Measurements from ENCODE around the gene SOS1.
"Not testable (repeated sequence)": the region's sequence is repeated elsewhere in the genome, so short reads cannot be mapped to it uniquely, and the experiment has no call there.

SOS1 gene

DNA sequence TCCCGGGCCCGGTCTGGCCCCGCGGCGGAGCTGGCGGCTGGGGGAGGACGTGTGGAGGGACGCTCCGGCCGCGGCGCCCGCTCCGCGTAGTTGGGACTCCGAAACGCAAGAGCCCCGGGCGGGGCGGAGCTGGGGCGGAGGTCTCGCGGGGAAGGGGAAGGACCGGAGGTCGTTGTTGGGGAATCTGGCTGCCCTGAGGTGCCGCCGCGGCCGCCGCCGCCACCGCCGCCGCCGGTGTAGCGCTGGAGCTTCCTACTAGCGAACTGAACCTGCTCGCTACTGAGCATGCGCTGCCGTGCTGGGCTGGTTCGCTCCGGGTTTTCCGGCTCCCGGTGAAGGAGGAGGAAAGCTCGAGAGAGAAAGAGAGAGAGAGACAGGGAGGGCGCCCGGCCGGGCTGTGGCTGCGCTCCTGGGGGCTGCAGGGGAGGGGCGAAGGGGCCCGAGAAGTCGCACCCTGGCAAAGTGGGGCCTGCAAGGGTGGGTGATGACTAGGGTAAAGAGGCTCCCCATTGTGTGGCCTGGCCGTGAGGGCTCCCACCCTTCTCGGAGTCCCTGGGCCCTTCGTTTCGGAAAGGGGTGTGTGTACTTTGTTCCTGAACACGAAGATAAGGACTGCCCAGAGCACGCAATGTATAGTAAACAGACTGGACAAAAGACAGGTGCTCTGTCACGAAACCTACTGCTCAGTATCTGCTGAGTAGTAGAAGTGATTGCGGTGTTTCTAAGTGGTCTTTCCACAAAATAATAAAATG is at the start of gene SOS1:
Gene SOS1, minus strand, starts transcription at position 281 of the 752 bp plus-strand sequence. CDS start 629 bp downstream, outside the sequence.
- peak; percentile 90 to 96 for DNase-seq

DNA sequence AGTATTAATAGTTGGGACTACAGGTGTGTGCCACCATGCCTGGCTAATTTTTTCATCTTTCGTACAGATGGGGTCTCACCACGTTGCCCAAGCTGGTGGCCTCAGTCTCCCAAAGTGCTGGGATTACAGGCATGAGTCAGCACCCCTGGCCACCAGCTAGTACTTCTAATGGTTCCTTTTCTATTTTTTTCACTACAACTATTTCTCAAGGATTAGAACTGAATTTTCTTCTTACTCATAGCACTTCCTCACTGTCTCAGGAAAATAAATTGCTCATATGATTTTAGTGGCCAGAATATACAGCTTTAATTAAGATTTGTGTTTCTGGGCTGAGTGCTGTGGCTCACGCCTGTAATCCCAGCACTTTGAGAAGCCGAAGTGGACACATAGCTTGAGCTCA is 43.2 kb upstream of the SOS1 start:
- peak; percentile 48 to 51 for DNase-seq

- DNase-seq: no peak
These were observed 40.1 kb upstream of the SOS1 start for GRCh38 chr2:39160982-39161381.

GRCh38 chr2:39159283-39159682 is 38.4 kb upstream of the SOS1 start:
- DNase-seq: no peak

DNA sequence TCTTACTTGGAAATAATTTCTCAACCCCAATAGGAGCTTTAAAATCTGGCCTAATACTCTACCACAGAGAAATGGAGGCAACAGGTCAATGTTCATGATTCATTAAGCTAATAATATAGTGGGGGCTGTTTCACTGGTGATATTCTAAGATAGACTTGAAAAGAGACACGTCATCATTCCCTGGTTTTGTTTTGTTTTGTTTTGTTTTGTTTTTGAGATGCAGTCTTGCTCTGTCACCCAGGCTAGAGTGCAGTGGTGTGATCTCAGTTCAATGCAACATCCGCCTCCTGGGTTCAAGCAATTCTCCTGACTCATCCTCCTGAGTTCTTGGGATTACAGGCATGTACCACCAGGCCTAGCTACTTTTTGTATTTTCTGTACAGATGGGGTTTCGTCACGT is 37.5 kb upstream of the SOS1 start:
- DNase-seq: no peak

- no peak for DNase-seq
These were observed 36.0 kb upstream of the SOS1 start for GRCh38 chr2:39156846-39157245.

DNA sequence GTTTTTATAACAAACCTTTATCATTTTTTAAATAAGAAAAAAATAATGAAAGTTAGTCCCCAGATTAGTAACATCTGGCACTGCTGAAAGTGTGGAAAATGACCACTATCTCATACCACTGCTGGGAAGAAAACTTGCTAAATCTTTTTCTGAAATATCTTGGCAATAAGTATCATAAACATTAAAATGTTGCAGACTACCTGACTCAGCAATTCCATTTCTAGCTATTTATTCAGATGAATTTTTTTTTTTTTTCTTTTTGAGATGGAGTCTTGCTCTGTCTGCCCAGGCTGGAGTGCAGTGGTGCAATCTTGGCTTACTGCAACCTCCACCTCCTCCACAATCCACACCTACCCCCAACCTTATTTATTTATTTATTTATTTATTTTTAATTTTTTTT is 35.3 kb upstream of the SOS1 start:
- DNase-seq: no peak

DNA sequence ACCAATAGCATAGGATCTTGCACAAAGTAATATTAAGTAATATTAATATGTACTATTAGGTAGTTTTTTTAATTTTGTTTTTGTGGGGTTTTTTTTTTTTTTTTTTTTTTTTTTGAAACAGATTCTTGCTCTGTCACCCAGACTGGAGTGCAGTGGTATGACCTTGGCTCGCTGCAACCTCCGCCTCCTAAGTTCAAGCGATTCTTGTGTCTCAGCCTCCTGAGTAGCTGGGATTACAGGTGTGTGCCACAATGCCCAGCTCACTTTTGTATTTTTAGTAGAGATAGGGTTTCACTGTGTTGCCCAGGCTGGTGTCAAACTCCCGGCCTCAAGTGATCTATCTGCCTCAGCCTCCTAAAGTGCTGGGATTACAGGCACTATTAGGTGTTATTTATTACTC is 34.7 kb upstream of the SOS1 start:
- DNase-seq: not testable (repeated sequence)

GRCh38 chr2:39154944-39155343 is 34.1 kb upstream of the SOS1 start:
- DNase-seq: no peak

GRCh38 chr2:39153312-39153711 is 32.5 kb upstream of the SOS1 start:
- DNase-seq: no peak

DNA sequence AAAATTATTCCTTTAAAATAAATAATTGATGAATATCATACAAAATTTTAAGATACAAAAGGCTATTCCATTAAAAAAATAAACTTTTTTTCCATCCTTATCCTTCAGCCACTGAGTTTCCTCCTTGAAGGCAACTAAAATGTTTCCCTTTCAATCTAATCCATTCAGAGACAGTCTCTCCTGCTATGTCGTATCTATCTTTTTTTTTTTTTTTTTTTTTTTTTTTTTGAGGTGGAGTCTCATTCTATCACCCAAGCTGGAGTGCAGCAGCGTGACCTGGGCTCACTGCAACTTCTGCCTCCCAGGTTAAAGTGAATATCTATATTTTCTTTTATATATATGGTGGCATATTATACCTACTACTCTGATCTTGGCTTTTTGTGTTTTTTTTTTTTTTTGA is 31.7 kb upstream of the SOS1 start:
- DNase-seq: no peak

GRCh38 chr2:39150890-39151497 is 30.1 kb upstream of the SOS1 start:
- DNase-seq: no peak

DNA sequence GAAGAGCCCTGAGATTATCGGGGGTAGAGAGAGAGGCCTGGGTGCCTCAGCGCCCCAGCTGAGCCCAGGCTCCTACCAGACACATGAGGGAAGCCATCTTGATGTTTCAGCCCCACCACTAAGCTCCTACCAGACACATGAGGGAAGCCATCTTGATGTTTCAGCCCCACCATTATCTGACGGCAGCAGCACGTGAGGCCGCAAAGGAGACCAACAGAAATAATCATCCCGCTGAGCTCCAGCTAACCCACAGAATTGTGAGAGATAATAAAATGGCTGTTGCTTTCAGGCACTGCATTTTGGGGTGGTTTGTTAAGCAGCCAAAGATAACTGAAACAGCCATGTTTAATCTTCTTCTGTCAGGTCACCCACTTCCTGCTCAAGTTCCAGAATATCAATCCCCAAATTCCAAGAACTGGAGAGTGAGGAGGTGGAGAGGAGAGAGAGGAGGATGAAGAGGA is 29.3 kb upstream of the SOS1 start:
- no peak for DNase-seq

DNA sequence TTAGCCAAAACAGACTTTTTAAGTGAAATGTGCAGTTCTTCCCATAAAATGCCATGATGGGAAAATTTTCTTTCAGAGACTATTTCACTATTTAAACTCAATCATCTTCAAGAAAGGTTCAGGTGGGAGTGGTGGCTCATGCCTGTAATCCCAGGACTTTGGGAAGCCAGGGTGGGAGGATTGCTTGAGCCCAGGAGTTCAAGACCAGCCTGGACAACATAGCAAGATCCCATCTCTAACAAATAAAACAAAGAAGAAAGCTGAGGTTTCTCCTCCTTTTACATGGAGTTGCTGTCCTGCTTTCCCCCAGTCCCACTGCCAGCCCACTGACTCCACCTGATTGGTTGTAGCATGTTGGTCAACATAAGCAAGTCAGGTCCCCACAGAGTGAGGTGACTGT is 25.8 kb upstream of the SOS1 start:
- no peak for DNase-seq

- no peak for DNase-seq
These were observed 25.1 kb upstream of the SOS1 start for GRCh38 chr2:39145906-39146421.

GRCh38 chr2:39144416-39144815 is 23.6 kb upstream of the SOS1 start:
- peak; percentile 32 to 53 for DNase-seq

GRCh38 chr2:39142904-39143605 is 22.2 kb upstream of the SOS1 start:
- peak in 1 of 2 donors; percentile 53 for DNase-seq

GRCh38 chr2:39141334-39142271 is 20.8 kb upstream of the SOS1 start:
- peak; percentile 89 to 91 for DNase-seq

DNA sequence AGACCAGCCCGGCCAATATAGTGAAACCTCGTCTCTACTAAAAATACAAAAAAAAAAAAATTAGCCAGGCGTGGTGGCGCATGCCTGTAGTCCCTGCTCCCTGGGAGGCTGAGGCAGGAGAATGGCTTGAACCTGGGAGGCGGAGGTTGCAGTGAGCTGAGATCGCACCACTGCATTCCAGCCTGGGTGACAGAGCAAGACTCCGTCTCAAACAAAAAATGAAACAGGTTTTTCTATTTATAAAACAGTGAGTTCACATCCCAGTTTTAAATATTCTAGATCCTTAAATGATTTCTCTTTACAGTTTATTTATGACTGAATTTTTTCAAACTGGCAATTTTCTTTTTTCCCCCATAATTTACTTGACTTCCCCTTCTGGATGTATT is 20.1 kb upstream of the SOS1 start:
- not testable (repeated sequence) for DNase-seq

DNA sequence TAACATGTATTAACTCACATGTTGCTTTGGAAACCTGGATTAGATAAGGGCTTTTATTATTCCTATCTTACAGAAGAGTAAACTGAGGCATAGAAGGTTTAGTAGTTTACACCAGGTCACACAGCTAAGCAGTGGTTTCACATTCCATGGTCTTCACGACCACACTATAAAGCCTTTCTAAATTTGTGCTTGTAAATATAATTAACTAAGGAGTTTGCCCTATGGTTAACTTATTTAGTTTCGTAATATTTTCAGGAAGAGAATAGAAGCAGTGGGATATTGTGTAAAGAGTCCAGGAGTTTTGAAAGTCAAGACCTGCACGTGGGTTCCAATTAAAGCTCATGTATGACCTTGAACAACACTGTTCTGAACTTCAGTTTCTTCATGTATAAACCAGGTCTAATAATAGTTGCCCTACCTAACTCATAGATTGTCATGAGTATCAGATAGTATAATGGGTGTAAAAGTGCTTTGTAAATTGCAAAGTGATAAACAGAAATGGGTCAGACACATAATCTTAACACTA is 19.5 kb upstream of the SOS1 start:
- peak; percentile 62 to 77 for DNase-seq

DNA sequence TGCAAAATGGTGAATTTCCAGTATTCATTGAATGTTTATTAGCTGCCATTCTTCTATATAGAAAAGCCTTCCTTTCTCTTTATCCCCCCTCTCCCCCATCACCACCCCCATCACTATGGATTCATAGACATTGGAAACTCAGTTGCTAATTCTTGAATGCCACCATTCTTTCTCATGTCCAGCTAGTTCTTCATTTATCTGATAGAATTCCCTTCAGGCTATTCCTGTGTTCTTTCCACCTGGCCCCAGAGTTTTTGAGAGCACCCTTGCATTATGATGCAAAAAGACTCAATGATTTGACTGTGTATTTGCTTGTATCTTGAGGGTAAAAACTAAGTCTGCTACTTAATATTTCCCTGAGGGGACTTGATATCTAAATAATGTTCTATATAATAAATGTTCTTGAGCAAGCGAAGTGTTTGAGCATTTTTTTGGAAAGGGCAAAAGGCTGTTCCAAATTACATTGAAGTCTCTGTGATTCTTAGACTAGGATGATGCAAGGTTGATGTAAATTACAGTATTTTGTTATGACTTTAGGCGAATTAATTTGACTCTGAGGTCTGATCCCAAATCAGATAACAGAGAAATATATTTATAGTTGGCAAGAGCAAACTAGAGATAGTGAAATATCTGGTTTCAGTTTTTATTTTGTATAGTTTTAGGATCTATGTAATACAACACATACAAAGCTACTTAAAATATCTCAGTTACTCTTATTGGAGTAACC is 18.8 kb upstream of the SOS1 start:
- no peak for DNase-seq

DNA sequence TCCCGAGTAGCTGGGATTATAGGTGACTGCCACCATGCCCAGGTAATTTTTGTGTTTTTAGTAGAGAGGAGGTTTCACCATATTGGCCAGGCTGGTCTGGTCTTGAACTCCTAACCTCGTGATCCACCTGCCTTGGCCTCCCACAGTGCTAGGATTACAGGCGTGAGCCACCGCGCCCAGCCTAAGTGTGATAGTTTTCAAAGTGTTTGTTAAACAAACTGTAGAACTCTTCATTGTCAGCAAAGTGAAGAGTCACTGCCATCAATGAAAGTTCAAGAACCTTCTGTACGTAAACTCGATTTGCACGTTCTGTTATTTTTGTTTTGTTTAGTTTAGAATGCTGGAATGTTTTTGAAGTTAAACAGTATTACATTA is 18.0 kb upstream of the SOS1 start:
- no peak for DNase-seq
